Upper lobe of left lung (tissue), 4 donors: ENCODE results near the gene NEK11.

Experiments used
- EP300 ChIP-seq, 4 donors: sonication (generic); formaldehyde crosslinking; IDR thresholded peaks; one replicate each; pipeline ENCODE4 v1.5.1; 2017; ENCODE audit warnings: antibody characterized with exemption in 4 of 4, control low read depth in 2 of 4
- POLR2A ChIP-seq, 4 donors: fragments of 450-650 bp; IDR thresholded peaks; one replicate each; pipeline ENCODE4 v1.5.1; 2016 to 2017; ENCODE audit warnings: antibody characterized with exemption in 4 of 4, mild to moderate bottlenecking in 2 of 4
- POLR2AphosphoS5 ChIP-seq, 2 donors: sonication (generic); formaldehyde crosslinking; IDR thresholded peaks; one replicate each; pipeline ENCODE4 v1.5.1; 2017; ENCODE audit warnings: antibody characterized with exemption in 2 of 2
- TF ChIP-seq, protein P1 (sequence below), 6 experiments: fragments of 450-650 bp in 4 of 6; fragments of 200-600 bp in 2 of 6; sonication (generic) in 2 of 6; IDR thresholded peaks; one replicate each; pipeline ENCODE4 v1.5.1; 2016 to 2019; ENCODE audit warnings: antibody characterized with exemption in 6 of 6

DNA sequence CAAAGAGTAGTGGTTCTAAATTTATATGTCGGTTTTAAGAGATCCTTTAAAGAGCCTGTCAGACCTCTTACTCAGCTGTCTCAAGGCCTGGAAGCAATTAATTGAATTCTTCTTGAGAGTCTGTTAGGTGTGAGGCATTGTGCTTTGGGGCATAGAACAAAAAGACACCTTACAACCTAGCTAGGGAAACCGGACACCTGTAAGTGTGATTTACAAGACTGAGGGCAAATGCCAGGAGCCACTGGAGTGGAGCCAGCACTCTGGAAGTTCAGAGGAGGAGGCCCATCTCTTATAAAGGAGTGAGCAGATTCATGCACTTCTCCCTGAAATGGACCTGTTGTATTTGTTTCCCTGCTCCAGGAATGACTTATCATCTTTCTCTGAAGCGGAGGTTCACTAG, 257.2 kb downstream of the NEK11 start:
- TF ChIP-seq EP300 (IDR thresholded peaks at IDR 0.05) = no peak
- TF ChIP-seq, protein P1, sequence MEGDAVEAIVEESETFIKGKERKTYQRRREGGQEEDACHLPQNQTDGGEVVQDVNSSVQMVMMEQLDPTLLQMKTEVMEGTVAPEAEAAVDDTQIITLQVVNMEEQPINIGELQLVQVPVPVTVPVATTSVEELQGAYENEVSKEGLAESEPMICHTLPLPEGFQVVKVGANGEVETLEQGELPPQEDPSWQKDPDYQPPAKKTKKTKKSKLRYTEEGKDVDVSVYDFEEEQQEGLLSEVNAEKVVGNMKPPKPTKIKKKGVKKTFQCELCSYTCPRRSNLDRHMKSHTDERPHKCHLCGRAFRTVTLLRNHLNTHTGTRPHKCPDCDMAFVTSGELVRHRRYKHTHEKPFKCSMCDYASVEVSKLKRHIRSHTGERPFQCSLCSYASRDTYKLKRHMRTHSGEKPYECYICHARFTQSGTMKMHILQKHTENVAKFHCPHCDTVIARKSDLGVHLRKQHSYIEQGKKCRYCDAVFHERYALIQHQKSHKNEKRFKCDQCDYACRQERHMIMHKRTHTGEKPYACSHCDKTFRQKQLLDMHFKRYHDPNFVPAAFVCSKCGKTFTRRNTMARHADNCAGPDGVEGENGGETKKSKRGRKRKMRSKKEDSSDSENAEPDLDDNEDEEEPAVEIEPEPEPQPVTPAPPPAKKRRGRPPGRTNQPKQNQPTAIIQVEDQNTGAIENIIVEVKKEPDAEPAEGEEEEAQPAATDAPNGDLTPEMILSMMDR (IDR thresholded peaks at IDR 0.05) = no peak
- no peak for TF ChIP-seq POLR2A (IDR thresholded peaks at IDR 0.05)
- TF ChIP-seq POLR2AphosphoS5 (IDR thresholded peaks at IDR 0.05) = no peak
